ENCODE results near the gene WDR93. TPM values are rescaled to one million over a fixed set of nuclear protein-coding genes. Genes with fewer than 3 reads are reported as not detected.

The WDR93 gene
- total RNA-seq, 1 experiment from 2014 or later = 0.33 TPM

GRCh38 chr15:89714775-89715174, 24.2 kb downstream of the WDR93 start:
- no peaks in the 10 kb centered on the region for H3K4me1 Mint-ChIP-seq (ENCODE audit: insufficient read depth, unreplicated experiment)
- H3K4me3 Mint-ChIP-seq (ENCODE audit: unreplicated experiment) = no peak overlapping the region
- ChIA-PET CTCF (no interaction called here), POLR2A (no interaction called here)
- H3K9me3 Mint-ChIP-seq (ENCODE audit: unreplicated experiment) = no peaks in the 10 kb centered on the region
- DNase-seq (ENCODE audit: unreplicated experiment) = peak; percentile 14
- H3K36me3 Mint-ChIP-seq (ENCODE audit: insufficient read depth, unreplicated experiment) = peaks cover 3% of the 10 kb centered on the region
- H3K27ac Mint-ChIP-seq (ENCODE audit: low read depth, unreplicated experiment) = no peak overlapping the region
- no peaks in the 10 kb centered on the region for H3K27me3 Mint-ChIP-seq (ENCODE audit: insufficient read depth, unreplicated experiment)
- intact Hi-C loops (cut with micrococcal nuclease) = no loop called here
- TF ChIP-seq CTCF (IDR thresholded peaks at IDR 0.05; ENCODE audit: unreplicated experiment) = no peak
- no TSS peak for BruUV-seq (replicated peaks)

DNA sequence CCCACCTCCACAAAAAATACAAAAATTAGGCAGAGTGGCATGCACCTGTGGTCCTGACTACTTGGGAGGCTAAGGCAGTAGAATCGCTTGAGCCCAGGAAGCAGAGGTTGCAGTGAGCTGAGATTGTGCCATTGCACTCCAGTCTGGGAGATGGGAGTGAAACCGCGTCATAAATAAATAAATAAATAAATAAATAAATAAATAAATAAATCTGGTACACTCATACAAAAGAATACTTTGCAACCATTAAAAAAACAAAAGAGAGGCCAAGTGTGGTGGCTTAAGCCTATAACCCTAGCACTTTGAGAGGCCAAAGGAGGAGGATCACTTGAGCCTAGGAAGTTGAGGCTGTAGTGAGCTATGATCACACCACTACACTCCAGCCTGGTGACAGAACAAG, 32.4 kb downstream of the WDR93 start:
- no peak for TF ChIP-seq CTCF (IDR thresholded peaks at IDR 0.05; ENCODE audit: unreplicated experiment)
- POLR2A ChIA-PET = no interaction called here
- Mint-ChIP-seq H3K4me3 (ENCODE audit: unreplicated experiment) (no peak overlapping the region), H3K36me3 (ENCODE audit: insufficient read depth, unreplicated experiment) (peaks cover 5% of the 10 kb centered on the region), H3K27me3 (ENCODE audit: insufficient read depth, unreplicated experiment) (no peaks in the 10 kb centered on the region), H3K4me1 (ENCODE audit: insufficient read depth, unreplicated experiment) (no peaks in the 10 kb centered on the region), H3K27ac (ENCODE audit: low read depth, unreplicated experiment) (no peak overlapping the region), H3K9me3 (ENCODE audit: unreplicated experiment) (peaks cover 4% of the 10 kb centered on the region)
- no peak for DNase-seq (ENCODE audit: unreplicated experiment)
- CTCF ChIA-PET = interaction anchor here (1.1 kb wide), 1 partner anchor 18 kb away, joined by 3 read pairs; no protein-coding TSS in a partner anchor
- intact Hi-C loops (cut with micrococcal nuclease) = no loop called here
- no TSS peak for BruUV-seq (replicated peaks)

GRCh38 chr15:89724621-89725020, 34.0 kb downstream of the WDR93 start:
- Mint-ChIP-seq H3K9me3 (ENCODE audit: unreplicated experiment) (peaks cover 4% of the 10 kb centered on the region), H3K27ac (ENCODE audit: low read depth, unreplicated experiment) (no peak overlapping the region), H3K27me3 (ENCODE audit: insufficient read depth, unreplicated experiment) (no peaks in the 10 kb centered on the region), H3K4me3 (ENCODE audit: unreplicated experiment) (no peak overlapping the region), H3K4me1 (ENCODE audit: insufficient read depth, unreplicated experiment) (no peaks in the 10 kb centered on the region), H3K36me3 (ENCODE audit: insufficient read depth, unreplicated experiment) (peaks cover 4% of the 10 kb centered on the region)
- ChIA-PET POLR2A (no interaction called here), CTCF (no interaction called here)
- no peak for TF ChIP-seq CTCF (IDR thresholded peaks at IDR 0.05; ENCODE audit: unreplicated experiment)
- intact Hi-C loops (cut with micrococcal nuclease) = no loop called here
- no TSS peak for BruUV-seq (replicated peaks)
- no peak for DNase-seq (ENCODE audit: unreplicated experiment)

GRCh38 chr15:89725064-89725463, 34.5 kb downstream of the WDR93 start:
- intact Hi-C loops (cut with micrococcal nuclease) = no loop called here
- Mint-ChIP-seq H3K4me3 (ENCODE audit: unreplicated experiment) (no peak overlapping the region), H3K27me3 (ENCODE audit: insufficient read depth, unreplicated experiment) (no peaks in the 10 kb centered on the region), H3K27ac (ENCODE audit: low read depth, unreplicated experiment) (no peak overlapping the region), H3K36me3 (ENCODE audit: insufficient read depth, unreplicated experiment) (no peaks in the 10 kb centered on the region), H3K4me1 (ENCODE audit: insufficient read depth, unreplicated experiment) (no peaks in the 10 kb centered on the region), H3K9me3 (ENCODE audit: unreplicated experiment) (peaks cover 4% of the 10 kb centered on the region)
- BruUV-seq (replicated peaks) = no TSS peak
- no peak for TF ChIP-seq CTCF (IDR thresholded peaks at IDR 0.05; ENCODE audit: unreplicated experiment)
- POLR2A ChIA-PET = no interaction called here
- CTCF ChIA-PET = interaction anchor here (1.2 to 1.8 kb wide), 2 partner anchors 150 to 164 kb away, joined by 3 to 5 read pairs; no protein-coding TSS in a partner anchor
- DNase-seq (ENCODE audit: unreplicated experiment) = no peak

Data from MCF 10A (cell line).